KMS-11 (cell line): ENCODE data around the gene CD38.
"Not testable (repeated sequence)": the region's sequence is repeated elsewhere in the genome, so short reads cannot be mapped to it uniquely, and the experiment has no call there.

Source experiments
- H2AFZ ChIP-seq: fragments of 200-600 bp; sonication (generic); 2 replicates; pipeline ENCODE4 v1.6.1; 2016; ENCODE audit warnings: antibody characterized with exemption, mixed run types, low read depth
- H3K27ac ChIP-seq: fragments of 200-600 bp; sonication (generic); 2 replicates; pipeline ENCODE4 v1.6.1; 2016; ENCODE audit warnings: mild to moderate bottlenecking, mixed run types
- H3K27me3 ChIP-seq: fragments of 200-600 bp; sonication (generic); 2 replicates; pipeline ENCODE4 v1.6.1; 2017; ENCODE audit warnings: mild to moderate bottlenecking, low read depth, mixed run types, moderate library complexity; ENCODE audit not compliant: insufficient read depth
- H3K36me3 ChIP-seq: fragments of 200-600 bp; sonication (generic); 2 replicates; pipeline ENCODE4 v1.6.1; 2017; ENCODE audit warnings: mild to moderate bottlenecking, mixed run types; ENCODE audit not compliant: insufficient read depth
- H3K4me1 ChIP-seq: fragments of 200-600 bp; sonication (generic); 2 replicates; pipeline ENCODE4 v1.6.1; 2016; ENCODE audit warnings: mild to moderate bottlenecking, low read depth, mixed run types; ENCODE audit not compliant: poor library complexity, severe bottlenecking
- H3K4me2 ChIP-seq: fragments of 200-600 bp; sonication (generic); 2 replicates; pipeline ENCODE4 v1.7.0; 2016; ENCODE audit warnings: mild to moderate bottlenecking, mixed run types
- H3K4me3 ChIP-seq: fragments of 200-600 bp; sonication (generic); IDR thresholded peaks from 2 replicates; pipeline ENCODE4 v1.6.1; 2017; ENCODE audit warnings: low read depth, low read length, mixed read lengths; ENCODE audit not compliant: insufficient read depth
- H3K79me2 ChIP-seq: fragments of 200-600 bp; sonication (generic); 2 replicates; pipeline ENCODE4 v1.6.1; 2016; ENCODE audit warnings: low read depth, mixed run types; ENCODE audit not compliant: insufficient read depth
- H3K9ac ChIP-seq: fragments of 200-600 bp; sonication (generic); 2 replicates; pipeline ENCODE4 v1.6.1; 2016; ENCODE audit warnings: mild to moderate bottlenecking, mixed run types
- H4K20me1 ChIP-seq: fragments of 200-600 bp; sonication (generic); 2 replicates; pipeline ENCODE4 v1.6.1; 2016; ENCODE audit warnings: mild to moderate bottlenecking, mixed run types; ENCODE audit not compliant: insufficient read depth
- TF ChIP-seq, protein P1 (sequence below): fragments of 200-600 bp; sonication (generic); conservative IDR thresholded peaks from 2 replicates; pipeline ENCODE4 v1.6.1; 2017; ENCODE audit warnings: low read depth, mild to moderate bottlenecking, antibody characterized with exemption, low read length, moderate library complexity, mixed read lengths

CD38 gene

GRCh38 chr4:15778289-15779241 is at the start of gene CD38:
CD38 (plus strand) TSS chr4:15778328; CDS start chr4:15778415, 87 bp downstream.
- Histone ChIP-seq H3K27ac (no peak within 1 kb of the TSS), H3K36me3 (no peaks in the 10 kb centered on the region), H3K27me3 (peaks cover 3% of the 10 kb centered on the region; the same call in 1 of the 2 replicates), H3K79me2 (no peaks in the 10 kb centered on the region), H2AFZ (peak within 1 kb of the TSS; percentile 44), H3K4me2 (peak within 1 kb of the TSS; percentile 99), H3K4me1 (peaks cover 45% of the 10 kb centered on the region), H3K4me3 (peak within 1 kb of the TSS; percentile 32), H4K20me1 (no peaks in the 10 kb centered on the region), H3K9ac (no peak within 1 kb of the TSS; the same call in 1 of the 2 replicates)
- TF ChIP-seq, protein P1, sequence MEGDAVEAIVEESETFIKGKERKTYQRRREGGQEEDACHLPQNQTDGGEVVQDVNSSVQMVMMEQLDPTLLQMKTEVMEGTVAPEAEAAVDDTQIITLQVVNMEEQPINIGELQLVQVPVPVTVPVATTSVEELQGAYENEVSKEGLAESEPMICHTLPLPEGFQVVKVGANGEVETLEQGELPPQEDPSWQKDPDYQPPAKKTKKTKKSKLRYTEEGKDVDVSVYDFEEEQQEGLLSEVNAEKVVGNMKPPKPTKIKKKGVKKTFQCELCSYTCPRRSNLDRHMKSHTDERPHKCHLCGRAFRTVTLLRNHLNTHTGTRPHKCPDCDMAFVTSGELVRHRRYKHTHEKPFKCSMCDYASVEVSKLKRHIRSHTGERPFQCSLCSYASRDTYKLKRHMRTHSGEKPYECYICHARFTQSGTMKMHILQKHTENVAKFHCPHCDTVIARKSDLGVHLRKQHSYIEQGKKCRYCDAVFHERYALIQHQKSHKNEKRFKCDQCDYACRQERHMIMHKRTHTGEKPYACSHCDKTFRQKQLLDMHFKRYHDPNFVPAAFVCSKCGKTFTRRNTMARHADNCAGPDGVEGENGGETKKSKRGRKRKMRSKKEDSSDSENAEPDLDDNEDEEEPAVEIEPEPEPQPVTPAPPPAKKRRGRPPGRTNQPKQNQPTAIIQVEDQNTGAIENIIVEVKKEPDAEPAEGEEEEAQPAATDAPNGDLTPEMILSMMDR: no peak

DNA sequence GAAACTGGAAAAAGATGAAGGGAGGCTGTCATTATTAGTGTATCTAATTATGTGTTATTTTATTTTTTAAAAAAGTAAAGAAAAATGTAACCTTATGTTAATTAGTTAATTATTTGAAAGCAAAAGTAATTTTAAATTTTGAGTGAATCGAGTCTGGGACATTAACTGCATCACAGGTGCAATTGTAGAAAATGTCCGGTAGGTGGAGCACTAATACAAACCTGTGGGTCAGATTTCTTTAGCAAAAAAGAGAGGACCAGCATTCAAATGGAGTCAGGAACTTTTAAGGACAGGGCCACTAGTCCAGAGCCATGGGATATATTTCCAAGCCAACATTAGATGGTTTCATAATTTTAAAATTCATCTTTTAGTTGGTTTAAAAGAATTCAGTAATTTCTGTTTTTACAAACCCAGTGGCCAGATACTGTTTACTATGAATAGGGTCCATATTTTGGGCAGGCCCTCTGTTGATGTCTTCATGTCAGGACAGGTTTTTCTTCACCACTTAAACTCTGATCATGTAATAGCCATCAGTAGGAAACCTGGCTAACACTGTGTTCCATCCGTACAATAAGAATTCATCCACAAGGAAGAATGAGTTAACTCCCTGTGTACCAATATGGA is 48.1 kb upstream of the CD38 start:
- H3K27me3 ChIP-seq: no peaks in the 10 kb centered on the region
- no peaks in the 10 kb centered on the region for H3K36me3 ChIP-seq
- no peak overlapping the region for H2AFZ ChIP-seq
- no peaks in the 10 kb centered on the region for H3K79me2 ChIP-seq
- H3K27ac ChIP-seq: no peak overlapping the region
- H3K9ac ChIP-seq: no peak overlapping the region
- no peak overlapping the region for H3K4me3 ChIP-seq
- no peaks in the 10 kb centered on the region for H3K4me1 ChIP-seq
- H4K20me1 ChIP-seq: no peaks in the 10 kb centered on the region
- TF ChIP-seq, protein P1: peak; percentile 74
- no peak overlapping the region for H3K4me2 ChIP-seq

- H2AFZ ChIP-seq, H3K4me1 ChIP-seq, H3K27ac ChIP-seq, H3K79me2 ChIP-seq, H3K27me3 ChIP-seq, H4K20me1 ChIP-seq, H3K4me2 ChIP-seq, H3K36me3 ChIP-seq, H3K4me3 ChIP-seq, H3K9ac ChIP-seq: not testable (repeated sequence)
Observed at GRCh38 chr4:15733061-15733460, 45.1 kb upstream of the CD38 start.

DNA sequence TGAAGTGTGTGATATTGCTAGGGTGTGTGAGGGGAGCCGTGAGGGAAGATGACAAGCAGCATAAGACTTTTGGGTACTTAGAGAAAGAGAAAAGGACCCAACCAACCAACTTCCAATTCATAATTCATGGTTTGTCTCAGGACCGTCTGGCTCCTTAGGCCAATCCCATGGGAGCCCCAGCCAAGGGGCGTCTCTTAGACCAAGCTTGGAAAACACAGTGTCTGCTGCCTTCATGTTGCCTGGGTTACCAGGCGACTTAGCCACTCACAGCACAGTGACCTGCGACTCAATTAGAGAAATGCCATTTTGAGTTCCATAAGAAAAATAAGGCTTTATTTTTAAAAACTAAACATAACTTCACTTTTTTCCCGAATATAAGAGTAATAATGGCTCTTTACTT is 42.6 kb upstream of the CD38 start:
- Histone ChIP-seq H3K4me1 (no peaks in the 10 kb centered on the region), H3K9ac (no peak overlapping the region), H3K79me2 (no peaks in the 10 kb centered on the region), H4K20me1 (no peaks in the 10 kb centered on the region), H3K36me3 (no peaks in the 10 kb centered on the region), H3K27ac (no peak overlapping the region), H2AFZ (no peak overlapping the region), H3K4me3 (no peak overlapping the region), H3K27me3 (no peaks in the 10 kb centered on the region), H3K4me2 (no peak overlapping the region)
- TF ChIP-seq, protein P1: no peak
